Measurements from ENCODE around the gene KRT79.
"Not testable (repeated sequence)": the region's sequence is repeated elsewhere in the genome, so short reads cannot be mapped to it uniquely, and the experiment has no call there.

Gene KRT79

GRCh38 chr12:52833922-52834726, at the start of gene KRT79:
Gene KRT79, minus strand, starts transcription at chr12:52834311. Its CDS starts 51 bp downstream, at chr12:52834260.
- DNase-seq, result no peak

- not testable (repeated sequence) for DNase-seq
These were observed 46.4 kb upstream of the KRT79 start for GRCh38 chr12:52880499-52880898.

GRCh38 chr12:52879394-52880351, 45.6 kb upstream of the KRT79 start:
- DNase-seq, result peak; percentile 89

- DNase-seq, result no peak
These were observed 44.6 kb upstream of the KRT79 start for GRCh38 chr12:52878507-52879393.

- no peak for DNase-seq
These were observed 43.1 kb upstream of the KRT79 start for GRCh38 chr12:52877242-52877641.

DNA sequence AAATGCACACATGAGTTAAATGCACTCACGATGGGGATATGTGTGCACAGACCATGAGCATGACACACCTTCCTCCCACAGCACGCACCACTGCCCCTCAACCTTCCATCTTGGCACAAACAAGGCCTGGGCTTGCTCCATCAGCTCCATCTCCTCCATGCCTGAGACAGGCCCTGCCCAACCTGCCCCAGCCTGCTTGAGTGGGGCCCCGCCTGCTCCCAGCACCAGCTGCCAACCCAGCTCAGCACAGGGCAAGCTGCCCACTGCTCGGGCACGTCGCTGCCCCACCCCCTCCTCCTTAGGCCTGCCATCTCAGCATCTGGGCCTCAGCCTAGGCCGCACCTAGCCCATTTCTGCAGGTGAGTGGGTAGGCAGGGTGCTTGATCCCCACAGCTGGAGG, 42.3 kb upstream of the KRT79 start:
- DNase-seq, result no peak

DNA sequence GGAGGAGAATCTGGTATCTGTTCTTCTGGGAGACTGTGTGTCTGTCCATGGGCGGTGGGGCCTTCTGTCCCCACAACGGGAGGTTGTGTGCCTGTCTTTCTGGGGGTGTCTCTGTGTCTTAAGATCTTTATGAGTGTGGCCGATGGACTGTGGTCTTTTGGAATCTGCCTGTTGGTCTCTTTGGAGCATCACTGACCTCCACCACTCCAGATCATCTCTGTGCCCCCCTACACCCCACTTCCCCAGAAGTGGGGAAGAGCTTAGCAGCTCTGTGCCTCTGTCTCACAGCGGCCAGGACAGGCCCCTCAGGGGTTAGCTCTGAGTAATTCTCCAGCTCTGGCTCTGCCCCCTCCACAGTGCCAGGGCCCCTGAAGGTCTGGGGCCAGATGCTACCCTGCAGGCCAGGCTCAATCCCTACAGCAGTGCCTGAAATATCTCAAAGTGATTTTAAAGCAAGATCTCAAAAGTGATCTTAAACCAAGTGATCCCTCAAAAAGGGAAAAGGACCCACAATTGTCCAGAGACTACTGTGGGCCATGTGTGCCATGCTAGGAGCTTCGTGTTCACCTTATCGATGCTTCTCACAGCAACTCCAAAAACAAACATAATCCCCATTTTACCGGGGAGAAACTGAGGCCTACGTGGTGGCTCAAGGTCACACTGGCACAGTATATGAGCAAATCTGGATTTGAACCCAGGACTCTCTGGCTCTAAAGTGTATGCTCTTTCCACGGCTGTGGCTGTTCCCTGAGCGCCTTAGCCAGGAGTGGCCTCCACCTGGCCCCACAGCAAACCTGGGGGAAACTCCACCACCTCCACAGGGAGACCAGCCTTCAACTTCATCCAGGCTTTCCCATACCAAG, 40.7 kb upstream of the KRT79 start:
- DNase-seq, result no peak

DNA sequence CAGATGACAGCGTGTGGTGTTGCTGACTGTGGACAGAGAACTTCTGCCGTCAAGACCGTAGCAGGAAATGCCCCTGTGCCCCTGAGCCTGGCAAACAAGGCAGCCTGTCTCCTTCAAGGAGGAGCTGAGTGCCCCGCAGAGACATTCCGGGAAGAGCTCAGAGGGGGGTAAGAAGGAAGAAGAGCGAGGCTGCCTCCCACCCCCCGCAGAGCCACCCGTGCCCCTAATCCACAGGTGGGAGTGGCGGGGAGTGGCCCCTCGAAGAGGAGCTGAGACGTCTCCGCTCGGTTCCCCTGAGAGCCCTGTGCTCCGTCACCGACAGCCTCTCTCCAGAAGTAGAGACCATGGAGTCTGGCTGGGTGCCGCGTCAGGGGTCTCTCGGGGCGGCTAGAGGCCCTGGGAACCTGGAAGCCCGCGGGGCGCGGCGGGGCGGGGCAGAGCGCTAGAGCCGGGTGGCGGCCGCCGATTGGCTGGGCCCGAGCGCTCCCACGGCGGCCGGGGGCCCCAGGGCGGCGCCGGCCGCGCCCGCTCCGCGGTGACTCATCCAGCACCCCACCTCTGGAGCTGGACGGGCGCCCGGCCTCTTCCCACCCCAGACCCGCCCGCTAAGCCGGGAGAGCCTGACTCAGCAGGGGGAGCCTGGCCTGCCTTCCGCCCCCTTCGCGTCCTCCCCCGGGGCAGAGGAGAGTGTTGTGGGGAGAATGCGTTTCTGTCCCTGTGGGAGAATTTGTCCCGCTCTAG, 39.9 kb upstream of the KRT79 start:
- DNase-seq, result no peak

DNA sequence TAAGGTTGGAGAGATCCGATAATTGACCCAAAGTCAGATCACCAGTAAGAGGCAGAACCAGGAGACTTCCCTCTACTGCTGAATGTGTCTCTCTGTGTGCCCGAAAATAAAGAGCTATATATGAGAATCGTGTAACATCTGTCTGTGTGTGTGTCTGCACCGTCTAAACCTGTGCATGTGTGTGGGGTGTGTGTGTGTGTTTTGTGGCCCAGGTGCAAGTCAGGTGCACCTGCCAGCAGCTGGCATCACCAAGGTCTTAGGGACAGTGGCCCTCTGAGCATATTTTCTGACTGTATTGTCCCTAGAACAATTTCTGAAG, 39.4 kb upstream of the KRT79 start:
- no peak for DNase-seq

- DNase-seq, result no peak
These were observed 38.7 kb upstream of the KRT79 start for GRCh38 chr12:52872644-52873389.

DNA sequence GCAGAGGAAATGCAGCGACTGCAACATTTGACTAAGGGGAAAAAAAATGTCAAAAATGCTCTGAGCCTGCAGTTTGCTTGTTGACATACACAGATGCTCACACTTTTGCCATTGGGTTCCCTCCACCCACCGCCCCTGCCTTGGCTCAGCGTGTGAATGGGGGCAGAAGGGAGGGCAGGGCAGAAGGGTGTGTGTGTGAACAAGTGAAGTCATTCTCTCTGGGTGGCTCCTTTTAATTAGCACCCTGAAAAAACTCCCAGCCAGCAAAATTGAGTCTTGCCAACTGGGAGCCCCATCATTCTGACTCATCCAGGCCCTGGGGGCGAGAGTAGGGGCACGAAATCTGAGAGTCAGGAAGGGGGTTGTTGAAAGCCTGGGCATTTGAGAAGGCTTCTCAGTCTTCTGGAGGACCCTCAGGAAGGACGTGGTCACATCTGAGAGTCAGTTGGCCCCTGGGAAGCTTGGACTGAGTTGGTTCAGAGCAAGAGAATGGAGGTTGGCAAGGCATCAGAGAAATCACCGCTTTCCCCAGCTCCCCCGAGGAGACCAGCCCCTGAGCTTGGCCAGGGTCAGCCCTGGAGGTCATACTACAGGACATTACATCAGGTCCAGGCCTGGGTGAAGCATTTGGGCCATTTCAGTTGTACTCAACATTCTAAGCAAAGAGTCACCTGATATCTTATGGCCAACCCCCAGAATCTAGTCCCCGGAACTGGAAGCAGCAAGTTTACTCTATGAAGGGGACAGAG, 37.4 kb upstream of the KRT79 start:
- DNase-seq, result no peak

DNA sequence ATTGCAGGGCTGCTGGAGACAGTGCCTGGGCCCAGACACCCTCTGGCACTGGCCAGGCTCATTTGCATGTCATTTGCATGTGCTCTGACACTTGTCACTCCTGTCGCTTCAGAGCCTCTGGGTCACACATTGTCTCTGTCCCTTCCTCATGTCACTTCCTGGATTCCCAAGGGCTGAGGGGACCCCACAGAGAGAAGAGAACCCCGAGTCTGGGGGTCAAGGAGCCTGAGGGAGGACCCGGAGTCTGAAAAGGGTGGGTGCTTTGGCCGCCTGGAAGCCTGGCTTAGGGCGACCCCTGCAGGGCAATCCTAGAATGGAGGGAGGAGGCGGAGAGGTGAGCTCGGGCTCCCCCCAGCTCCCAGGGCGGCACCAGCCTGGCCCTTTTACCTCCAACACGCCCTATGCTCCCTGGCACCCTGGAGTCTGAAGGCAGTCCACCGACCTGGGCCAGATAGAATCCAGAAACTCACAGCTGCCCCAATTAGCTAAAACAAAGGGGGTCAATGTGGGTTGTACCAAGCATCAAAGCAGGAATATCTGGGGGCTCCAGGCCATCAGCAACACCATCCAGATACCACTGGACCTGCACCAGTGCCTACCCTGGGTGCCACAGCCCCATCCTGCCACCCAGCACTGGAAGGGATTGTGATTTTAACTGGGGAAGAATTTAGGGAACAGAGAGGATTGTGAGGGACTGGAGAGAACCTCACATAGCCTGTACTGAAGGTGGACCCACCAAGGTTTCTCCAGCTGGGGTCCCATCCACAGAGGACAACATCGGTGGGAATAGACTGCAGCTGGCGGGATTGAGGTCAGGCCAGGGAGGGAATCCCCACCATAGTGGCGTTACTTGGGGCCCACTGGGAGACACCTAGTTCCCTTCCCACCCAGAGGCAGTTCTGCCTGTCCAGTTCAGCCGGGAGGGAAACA, 36.5 kb upstream of the KRT79 start:
- no peak for DNase-seq

- DNase-seq, result no peak
These were observed 33.5 kb upstream of the KRT79 start for GRCh38 chr12:52867642-52868041.

DNA sequence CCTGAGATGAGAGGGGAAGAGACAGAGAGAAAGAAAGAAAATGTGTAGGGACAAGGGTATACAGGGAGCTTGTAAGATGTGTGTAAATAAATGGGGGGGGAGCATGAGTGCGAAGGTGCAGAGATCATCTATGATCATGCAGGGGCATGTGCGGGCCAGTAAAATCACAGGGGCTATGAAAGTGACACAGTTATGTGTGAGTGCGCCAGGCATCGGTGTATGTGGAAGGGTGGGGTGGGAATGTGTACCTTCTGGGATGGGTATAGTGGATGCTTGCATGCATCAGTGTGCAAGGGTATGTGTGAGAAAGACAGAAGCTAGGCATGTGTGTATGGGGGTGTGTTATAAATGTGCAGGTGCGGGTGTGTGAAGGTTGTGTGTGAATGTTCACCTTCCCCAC, 33.0 kb upstream of the KRT79 start:
- no peak for DNase-seq

- DNase-seq, result peak; percentile 48
These were observed 31.2 kb upstream of the KRT79 start for GRCh38 chr12:52865090-52865944.

DNA sequence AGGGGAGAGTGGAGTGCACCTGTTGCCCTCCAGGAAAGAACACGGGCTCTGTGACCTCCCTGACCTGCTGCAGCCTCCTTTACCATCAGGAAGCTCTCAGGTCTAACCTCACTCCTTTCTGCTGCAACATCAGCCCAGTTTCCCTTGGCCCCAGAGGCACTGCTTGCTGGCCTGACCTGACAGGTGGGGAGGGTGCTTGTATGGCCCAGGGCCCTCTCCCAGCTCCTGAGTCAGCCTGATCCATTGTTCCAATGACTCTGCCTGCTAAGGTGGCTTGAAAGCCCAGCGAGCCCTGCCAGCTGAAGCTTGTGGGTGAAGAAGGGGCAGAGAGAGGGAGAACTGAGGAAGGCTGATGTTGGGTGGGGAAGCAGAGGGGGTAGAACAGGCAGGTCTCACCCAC, 27.9 kb upstream of the KRT79 start:
- no peak for DNase-seq

DNA sequence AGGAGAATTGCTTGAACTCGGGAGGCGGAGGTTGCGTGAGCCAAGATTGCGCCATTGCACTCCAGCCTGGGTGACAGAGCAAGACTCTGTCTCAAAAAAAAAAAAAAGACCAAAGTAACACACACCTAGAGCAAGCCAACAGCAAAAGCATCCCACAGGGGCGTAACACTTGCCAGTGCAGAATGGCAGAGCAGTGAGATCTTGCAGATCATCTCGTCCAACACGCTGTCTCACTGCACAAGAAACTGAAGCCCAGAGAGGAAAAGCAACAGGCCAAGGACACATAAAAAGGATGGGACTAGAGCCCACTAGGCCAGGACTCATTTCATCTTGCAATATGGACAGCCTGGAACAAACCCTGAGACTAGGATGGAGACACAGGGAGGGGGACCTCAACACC, 27.4 kb upstream of the KRT79 start:
- no peak for DNase-seq

Data from DMS153 (cell line).